Cardiac muscle cell (in vitro differentiated cells and primary cell): ENCODE data around the gene SOX12. TPM values are rescaled to one million over a fixed set of nuclear protein-coding genes. Genes with fewer than 3 reads are reported as not detected.

ENCODE experiments used
- DNase-seq, 2 donors: peaks; one replicate each; pipeline versions ENCODE4 v3.0.0 to v3.0.0-alpha.2; 2010 to 2017; ENCODE audit warnings: low read depth in 1 of 2, low spot score in 1 of 2
- H3K27ac ChIP-seq: fragments of 200-600 bp; sonication (generic); 2 replicates; pipeline ENCODE4 v1.5.1; 2016
- H3K27me3 ChIP-seq: fragments of 200-600 bp; sonication (generic); 2 replicates; pipeline ENCODE4 v1.6.0; 2016; ENCODE audit warnings: control low read depth
- H3K36me3 ChIP-seq: fragments of 200-600 bp; sonication (generic); 2 replicates; pipeline ENCODE4 v1.5.1; 2016; ENCODE audit warnings: control low read depth
- H3K4me1 ChIP-seq: fragments of 200-600 bp; sonication (generic); 2 replicates; pipeline ENCODE4 v1.8.1; 2017; ENCODE audit warnings: low read depth, mild to moderate bottlenecking, mixed run types
- H3K4me3 ChIP-seq: fragments of 200-600 bp; sonication (generic); 2 replicates; pipeline ENCODE4 v1.5.1; 2016; ENCODE audit warnings: mild to moderate bottlenecking
- H3K9me3 ChIP-seq: fragments of 200-600 bp; sonication (generic); 2 replicates; pipeline ENCODE4 v1.5.1; 2017; ENCODE audit warnings: low read depth, mild to moderate bottlenecking, control low read depth
- polyA plus RNA-seq: library from polyadenylated mRNA; unstranded; fragments of >200 nt; fragmentation: Nextera tagmentation; extraction: Ambion mirVana; gene quantifications from 2 replicates; pipeline ENCODE4 v1.2.1, GENCODE V29; 2016
- total RNA-seq: library from RNA; depleted of rRNA; stranded (reverse); fragments of >200 nt; gene quantifications from 2 replicates; pipeline ENCODE4 v1.2.3, GENCODE V29; 2016
- TF ChIP-seq, protein P1 (sequence below): IDR thresholded peaks from 2 replicates; pipeline ENCODE4 v1.5.1; 2012; ENCODE audit warnings: low read depth, mild to moderate bottlenecking, low read length

The SOX12 gene
- total and polyA plus RNA-seq, 2 experiments from 2014 or later, result 41.9 to 79.8 TPM

DNA sequence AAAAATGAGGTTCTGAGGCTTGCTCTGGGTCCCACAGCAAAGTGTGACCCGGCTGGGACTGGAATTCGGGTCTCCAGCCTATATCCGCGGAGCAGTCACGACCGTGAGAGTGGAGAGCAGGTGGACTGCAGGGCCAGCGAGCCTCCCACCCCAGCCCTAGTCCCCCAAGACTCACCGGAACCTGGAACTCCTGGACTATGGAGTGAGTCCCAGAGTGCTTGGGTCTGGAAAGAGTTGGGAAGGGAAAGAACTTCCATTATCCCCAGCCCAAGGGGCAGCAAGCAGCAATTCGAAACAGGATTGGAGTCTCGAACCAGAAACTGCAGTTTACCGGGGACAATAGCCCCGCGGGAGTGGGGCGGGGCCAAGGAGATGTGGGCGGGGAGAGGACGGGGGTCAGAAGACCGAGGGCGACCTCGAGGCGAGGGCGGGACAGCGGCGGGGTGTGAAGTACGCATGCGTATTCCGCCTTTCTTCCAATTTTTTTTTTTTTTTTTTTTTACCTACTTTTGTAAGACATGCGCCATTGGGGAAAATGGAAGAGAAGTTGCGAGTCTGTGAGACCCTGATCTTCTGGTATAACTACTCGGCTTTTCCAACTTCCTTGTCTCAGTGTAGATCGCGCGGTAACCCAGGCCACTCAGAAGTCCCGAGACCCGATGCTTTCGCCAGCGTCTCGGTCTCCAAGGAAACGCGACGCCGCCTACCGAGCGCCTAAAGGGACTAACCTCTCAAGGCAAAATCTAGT, 35.1 kb upstream of the SOX12 start, which contains the start of gene C20orf96:
Gene C20orf96, minus strand, starts transcription at position 667 of the 748 bp plus-strand sequence. Its CDS starts 140 bp downstream, at position 527.
- H3K36me3 ChIP-seq, result no peaks in the 10 kb centered on the region
- H3K27ac ChIP-seq, result peak within 1 kb of the TSS; percentile 86
- peak within 1 kb of the TSS; percentile 55 for H3K4me3 ChIP-seq
- no peaks in the 10 kb centered on the region for H3K9me3 ChIP-seq
- TF ChIP-seq, protein P1, sequence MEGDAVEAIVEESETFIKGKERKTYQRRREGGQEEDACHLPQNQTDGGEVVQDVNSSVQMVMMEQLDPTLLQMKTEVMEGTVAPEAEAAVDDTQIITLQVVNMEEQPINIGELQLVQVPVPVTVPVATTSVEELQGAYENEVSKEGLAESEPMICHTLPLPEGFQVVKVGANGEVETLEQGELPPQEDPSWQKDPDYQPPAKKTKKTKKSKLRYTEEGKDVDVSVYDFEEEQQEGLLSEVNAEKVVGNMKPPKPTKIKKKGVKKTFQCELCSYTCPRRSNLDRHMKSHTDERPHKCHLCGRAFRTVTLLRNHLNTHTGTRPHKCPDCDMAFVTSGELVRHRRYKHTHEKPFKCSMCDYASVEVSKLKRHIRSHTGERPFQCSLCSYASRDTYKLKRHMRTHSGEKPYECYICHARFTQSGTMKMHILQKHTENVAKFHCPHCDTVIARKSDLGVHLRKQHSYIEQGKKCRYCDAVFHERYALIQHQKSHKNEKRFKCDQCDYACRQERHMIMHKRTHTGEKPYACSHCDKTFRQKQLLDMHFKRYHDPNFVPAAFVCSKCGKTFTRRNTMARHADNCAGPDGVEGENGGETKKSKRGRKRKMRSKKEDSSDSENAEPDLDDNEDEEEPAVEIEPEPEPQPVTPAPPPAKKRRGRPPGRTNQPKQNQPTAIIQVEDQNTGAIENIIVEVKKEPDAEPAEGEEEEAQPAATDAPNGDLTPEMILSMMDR, result peak; percentile 61
- no peaks in the 10 kb centered on the region for H3K27me3 ChIP-seq
- H3K4me1 ChIP-seq, result peaks cover 10% of the 10 kb centered on the region
- peak; percentile 93 to 96 for DNase-seq

DNA sequence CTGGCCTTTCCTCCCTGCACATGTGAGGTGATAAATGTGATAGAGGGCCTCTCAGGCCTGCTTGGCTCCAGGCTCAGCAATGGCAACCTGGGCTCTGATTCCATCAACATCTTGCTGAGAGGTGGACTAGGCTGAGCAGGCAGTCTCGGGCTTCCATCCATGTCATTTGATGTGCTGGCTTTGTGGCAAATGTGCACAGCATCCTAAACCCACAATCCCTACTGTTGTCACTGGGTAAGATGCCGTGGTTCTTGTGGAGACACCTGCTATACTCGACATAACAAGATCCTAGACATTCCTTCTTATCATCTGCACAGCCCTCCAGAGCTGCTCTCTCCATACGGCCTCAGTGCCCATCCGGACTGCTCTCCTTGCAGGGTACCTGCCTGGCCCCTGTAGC, 30.8 kb upstream of the SOX12 start:
- TF ChIP-seq, protein P1, result no peak
- H3K4me1 ChIP-seq, result peaks cover 14% of the 10 kb centered on the region
- no peaks in the 10 kb centered on the region for H3K27me3 ChIP-seq

DNA sequence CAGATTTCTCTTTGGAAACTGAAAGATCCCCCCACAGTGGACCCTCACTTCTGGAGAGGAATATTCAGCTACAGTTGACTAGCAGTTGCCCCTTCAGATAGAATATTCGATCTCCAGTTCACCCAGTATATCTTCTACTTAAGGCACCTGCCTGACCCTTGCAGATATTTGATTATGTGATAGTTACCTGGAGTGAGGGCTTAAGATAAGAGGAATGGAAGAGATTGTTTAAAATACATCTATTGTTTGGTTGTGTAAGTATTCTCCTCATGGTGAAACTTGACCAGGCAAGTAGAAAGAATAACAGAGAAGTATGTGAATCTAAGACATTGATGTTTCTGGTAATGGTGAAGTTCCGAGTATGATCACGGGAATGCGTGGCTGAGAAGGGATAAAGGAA, 29.5 kb upstream of the SOX12 start:
- H3K4me3 ChIP-seq, result no peak overlapping the region
- peaks cover 25% of the 10 kb centered on the region for H3K4me1 ChIP-seq
- no peak overlapping the region for H3K27ac ChIP-seq
- H3K36me3 ChIP-seq, result no peaks in the 10 kb centered on the region
- H3K27me3 ChIP-seq, result no peaks in the 10 kb centered on the region
- no peak for DNase-seq
- no peaks in the 10 kb centered on the region for H3K9me3 ChIP-seq
- TF ChIP-seq, protein P1, result no peak

More for the DNA sequence above, 30.8 kb upstream of the SOX12 start:
- Histone ChIP-seq H3K36me3 (no peaks in the 10 kb centered on the region), H3K9me3 (no peaks in the 10 kb centered on the region), H3K27ac (no peak overlapping the region), H3K4me3 (no peak overlapping the region)
- no peak for DNase-seq

DNA sequence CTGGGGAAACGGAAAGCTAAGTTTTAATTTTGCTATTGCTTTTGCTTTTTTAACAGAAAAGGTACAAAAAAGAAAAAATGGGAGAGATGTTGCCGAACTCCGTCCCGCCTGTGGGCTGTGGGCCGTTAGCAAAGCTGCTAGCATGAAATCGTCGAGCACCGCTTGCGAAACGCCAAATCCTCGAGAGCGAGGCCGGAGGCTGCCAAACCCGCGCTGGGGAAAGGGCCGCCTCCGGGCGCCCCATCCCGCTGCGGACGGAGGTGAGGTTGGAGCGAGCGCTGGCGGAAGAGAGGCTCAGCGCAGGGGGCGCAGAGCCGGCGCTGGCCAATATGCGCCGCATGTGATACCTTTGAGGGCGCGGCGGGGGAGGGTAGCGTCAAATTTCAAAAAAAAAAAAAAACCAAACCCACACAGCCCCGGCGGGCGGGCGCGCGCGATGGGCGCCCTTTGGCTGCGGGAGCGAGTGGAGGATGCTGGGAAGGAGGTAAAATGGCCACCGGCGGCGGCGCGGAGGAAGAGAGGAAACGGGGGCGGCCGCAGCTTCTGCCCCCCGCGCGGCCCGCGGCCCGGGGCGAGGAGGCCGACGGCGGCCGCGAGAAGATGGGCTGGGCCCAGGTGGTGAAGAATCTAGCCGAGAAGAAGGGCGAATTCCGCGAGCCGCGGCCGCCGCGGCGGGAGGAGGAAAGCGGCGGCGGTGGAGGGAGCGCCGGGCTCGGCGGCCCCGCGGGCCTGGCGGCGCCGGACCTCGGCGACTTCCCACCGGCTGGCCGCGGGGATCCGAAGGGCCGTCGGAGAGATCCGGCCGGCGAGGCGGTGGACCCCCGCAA, 28.0 kb upstream of the SOX12 start, which contains the start of gene ZCCHC3:
Gene ZCCHC3, plus strand, starts transcription at position 473 of the 827 bp plus-strand sequence. Its CDS starts 17 bp downstream, at position 490.
- peak; percentile 96 to 99 for DNase-seq
- TF ChIP-seq, protein P1, result peak; percentile 17
- H3K27ac ChIP-seq, result peak within 1 kb of the TSS; percentile 96
- peaks cover 31% of the 10 kb centered on the region for H3K4me1 ChIP-seq
- peak within 1 kb of the TSS; percentile 90 for H3K4me3 ChIP-seq
- no peaks in the 10 kb centered on the region for H3K36me3 ChIP-seq
- H3K9me3 ChIP-seq, result no peaks in the 10 kb centered on the region
- H3K27me3 ChIP-seq, result no peaks in the 10 kb centered on the region

DNA sequence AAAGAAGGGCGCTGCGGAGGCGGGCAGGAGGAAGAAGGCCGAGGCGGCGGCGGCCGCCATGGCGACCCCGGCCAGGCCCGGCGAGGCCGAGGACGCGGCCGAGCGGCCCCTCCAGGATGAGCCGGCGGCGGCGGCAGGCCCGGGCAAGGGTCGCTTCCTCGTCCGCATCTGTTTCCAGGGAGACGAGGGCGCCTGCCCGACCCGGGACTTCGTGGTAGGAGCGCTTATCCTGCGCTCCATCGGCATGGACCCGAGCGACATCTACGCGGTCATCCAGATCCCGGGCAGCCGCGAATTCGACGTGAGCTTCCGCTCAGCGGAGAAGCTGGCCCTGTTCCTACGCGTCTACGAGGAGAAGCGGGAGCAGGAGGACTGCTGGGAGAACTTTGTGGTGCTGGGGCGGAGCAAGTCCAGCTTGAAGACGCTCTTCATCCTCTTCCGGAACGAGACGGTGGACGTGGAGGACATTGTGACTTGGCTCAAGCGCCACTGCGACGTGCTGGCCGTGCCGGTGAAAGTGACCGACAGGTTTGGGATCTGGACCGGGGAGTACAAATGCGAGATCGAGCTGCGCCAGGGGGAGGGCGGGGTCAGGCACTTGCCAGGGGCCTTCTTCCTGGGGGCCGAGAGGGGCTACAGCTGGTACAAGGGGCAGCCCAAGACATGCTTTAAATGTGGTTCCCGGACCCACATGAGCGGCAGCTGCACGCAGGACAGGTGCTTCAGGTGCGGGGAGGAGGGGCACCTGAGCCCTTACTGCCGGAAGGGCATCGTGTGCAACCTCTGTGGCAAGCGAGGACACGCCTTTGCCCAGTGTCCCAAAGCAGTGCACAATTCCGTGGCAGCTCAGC, 27.2 kb upstream of the SOX12 start:
- H3K9me3 ChIP-seq, result no peaks in the 10 kb centered on the region
- TF ChIP-seq, protein P1, result no peak
- no peaks in the 10 kb centered on the region for H3K36me3 ChIP-seq
- H3K27ac ChIP-seq, result peak overlapping the region; percentile 96
- peak overlapping the region; percentile 90 for H3K4me3 ChIP-seq
- no peaks in the 10 kb centered on the region for H3K27me3 ChIP-seq
- peak; percentile 35 to 77 for DNase-seq
- H3K4me1 ChIP-seq, result peaks cover 34% of the 10 kb centered on the region
